DOHH2 (cell line): Measurements from ENCODE around the gene GPX2.

Source experiments
- H3F3A ChIP-seq: fragments of 200-600 bp; sonication (generic), shearing (Covaris generic); 2 replicates; pipeline ENCODE4 v1.6.0; 2016; ENCODE audit warnings: antibody characterized with exemption, mild to moderate bottlenecking; ENCODE audit not compliant: control insufficient read depth, insufficient read depth
- H3K27ac ChIP-seq: fragments of 200-600 bp; sonication (generic); 2 replicates; pipeline ENCODE4 v1.5.1; 2014; ENCODE audit warnings: low read depth, mild to moderate bottlenecking, low read length, moderate library complexity
- H3K27me3 ChIP-seq: fragments of 200-600 bp; sonication (generic); 2 replicates; pipeline ENCODE4 v1.6.1; 2014; ENCODE audit warnings: mild to moderate bottlenecking, low read length, mixed read lengths; ENCODE audit not compliant: control insufficient read depth
- H3K36me3 ChIP-seq: fragments of 200-600 bp; sonication (generic); 2 replicates; pipeline ENCODE4 v1.6.1; 2014; ENCODE audit warnings: mild to moderate bottlenecking, low read length, moderate library complexity, mixed read lengths; ENCODE audit not compliant: control insufficient read depth
- H3K4me1 ChIP-seq: fragments of 200-600 bp; sonication (generic); 2 replicates; pipeline ENCODE4 v1.6.1; 2014; ENCODE audit warnings: mild to moderate bottlenecking, low read length, mixed read lengths; ENCODE audit not compliant: control insufficient read depth
- H3K4me2 ChIP-seq: fragments of 200-600 bp; sonication (generic); 2 replicates; pipeline ENCODE4 v1.6.0; 2014; ENCODE audit warnings: mild to moderate bottlenecking, low read length, moderate library complexity
- H3K4me3 ChIP-seq: fragments of 200-600 bp; sonication (generic); 2 replicates; pipeline ENCODE4 v1.5.1; 2014; ENCODE audit warnings: mild to moderate bottlenecking, low read length, mixed read lengths
- H3K79me2 ChIP-seq: fragments of 200-600 bp; sonication (generic); 2 replicates; pipeline ENCODE4 v1.6.1; 2014; ENCODE audit warnings: mild to moderate bottlenecking, low read length, mixed read lengths; ENCODE audit not compliant: control insufficient read depth
- H3K9me2 ChIP-seq: fragments of 200-600 bp; sonication (generic); replicated peaks from 2 replicates; pipeline ENCODE4 v1.6.1; 2014; ENCODE audit warnings: mild to moderate bottlenecking, low read length, mixed read lengths; ENCODE audit not compliant: control insufficient read depth
- H3K9me3 ChIP-seq: fragments of 200-600 bp; sonication (generic); 2 replicates; pipeline ENCODE4 v1.6.1; 2014; ENCODE audit warnings: antibody characterized with exemption, low read length, mixed read lengths; ENCODE audit not compliant: control insufficient read depth, insufficient read depth
- H4K20me1 ChIP-seq: fragments of 200-600 bp; sonication (generic); 2 replicates; pipeline ENCODE4 v1.6.0; 2014; ENCODE audit warnings: low read depth, mild to moderate bottlenecking, antibody characterized with exemption, low read length, moderate library complexity; ENCODE audit not compliant: control insufficient read depth, insufficient read depth
- CTCF ChIP-seq: fragments of 200-600 bp; sonication (generic); IDR thresholded peaks from one replicate; pipeline ENCODE4 v1.5.1; 2014; ENCODE audit warnings: antibody characterized with exemption, mild to moderate bottlenecking, low read depth, low read length; ENCODE audit not compliant: poor library complexity, severe bottlenecking
- EZH2phosphoT487 ChIP-seq: fragments of 200-600 bp; sonication (generic); IDR thresholded peaks from 2 replicates; pipeline ENCODE4 v1.6.1; 2017; ENCODE audit warnings: borderline replicate concordance, mild to moderate bottlenecking, antibody characterized with exemption, low read length, moderate library complexity, mixed read lengths

Gene GPX2

GRCh38 chr14:64891839-64892375 lies 50.6 kb downstream of the GPX2 start:
- Histone ChIP-seq H4K20me1 (no peaks in the 10 kb centered on the region), H3K27ac (no peak overlapping the region), H3K4me2 (no peak overlapping the region), H3K4me3 (no peak overlapping the region), H3K79me2 (no peaks in the 10 kb centered on the region), H3K4me1 (no peaks in the 10 kb centered on the region), H3F3A (no peaks in the 10 kb centered on the region), H3K36me3 (no peaks in the 10 kb centered on the region), H3K9me2 (no peaks in the 10 kb centered on the region), H3K27me3 (peaks cover 3% of the 10 kb centered on the region; the same call in 1 of the 2 replicates), H3K9me3 (no peaks in the 10 kb centered on the region)
- TF ChIP-seq CTCF (peak; percentile 64), EZH2phosphoT487 (no peak)

DNA sequence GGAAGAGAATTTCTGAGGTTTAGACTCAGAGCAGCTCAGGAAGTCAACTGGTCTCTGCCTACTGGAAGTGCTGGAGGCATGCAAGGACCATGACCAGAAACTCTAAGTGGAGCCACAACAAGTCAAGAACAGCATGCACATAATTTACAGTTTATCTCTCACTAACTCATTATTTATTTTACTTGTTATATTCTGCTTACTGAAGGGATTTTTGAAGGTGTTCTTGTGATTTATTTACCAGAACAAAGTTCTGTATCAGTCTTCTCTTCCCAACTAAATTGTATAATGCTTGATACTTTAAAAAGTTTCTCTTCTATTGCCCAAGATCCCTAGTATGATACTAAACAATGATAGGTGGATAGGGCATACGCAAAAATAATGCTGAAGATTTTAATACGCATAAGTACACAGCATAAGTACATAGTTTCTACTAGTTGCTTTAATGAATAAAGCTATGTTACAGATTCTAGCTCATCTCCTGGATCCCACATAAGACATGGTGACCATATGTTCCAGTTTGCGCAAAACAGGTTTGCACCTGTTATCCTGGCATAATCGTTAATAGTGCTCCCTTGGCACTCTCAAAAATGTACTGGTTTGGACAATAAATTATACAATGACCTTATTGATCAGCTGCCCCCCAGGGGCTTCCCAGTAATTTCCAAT lies 51.2 kb downstream of the GPX2 start:
- Histone ChIP-seq H3K9me3 (no peaks in the 10 kb centered on the region), H3K4me2 (no peak overlapping the region), H3K27ac (no peak overlapping the region), H3K9me2 (no peaks in the 10 kb centered on the region), H3K27me3 (peaks cover 3% of the 10 kb centered on the region; the same call in 1 of the 2 replicates), H4K20me1 (no peaks in the 10 kb centered on the region), H3K36me3 (no peaks in the 10 kb centered on the region), H3F3A (no peaks in the 10 kb centered on the region), H3K79me2 (no peaks in the 10 kb centered on the region), H3K4me3 (no peak overlapping the region), H3K4me1 (no peaks in the 10 kb centered on the region)
- no peak for TF ChIP-seq CTCF
- no peak for TF ChIP-seq EZH2phosphoT487

GRCh38 chr14:64889352-64889751 lies 53.2 kb downstream of the GPX2 start:
- Histone ChIP-seq H3K27ac (no peak overlapping the region), H3F3A (no peaks in the 10 kb centered on the region), H3K79me2 (no peaks in the 10 kb centered on the region), H3K9me3 (no peaks in the 10 kb centered on the region), H4K20me1 (no peaks in the 10 kb centered on the region), H3K27me3 (peaks cover 6% of the 10 kb centered on the region), H3K9me2 (no peaks in the 10 kb centered on the region), H3K4me3 (no peak overlapping the region), H3K36me3 (no peaks in the 10 kb centered on the region), H3K4me1 (no peaks in the 10 kb centered on the region), H3K4me2 (no peak overlapping the region)
- no peak for TF ChIP-seq EZH2phosphoT487
- TF ChIP-seq CTCF = no peak
